ENCODE data around the gene S100A3.
"Not testable (repeated sequence)": the region's sequence is repeated elsewhere in the genome, so short reads cannot be mapped to it uniquely, and the experiment has no call there.

Gene S100A3

GRCh38 chr1:153534226-153534924, 14.7 kb downstream of the S100A3 start:
- DNase-seq = no peak

- no peak for DNase-seq
Measured at GRCh38 chr1:153533689-153534201, 15.3 kb downstream of the S100A3 start.

GRCh38 chr1:153532769-153533599, 16.1 kb downstream of the S100A3 start:
- peak; percentile 80 to 81 for DNase-seq

- no peak for DNase-seq
Measured at GRCh38 chr1:153532181-153532580, 16.9 kb downstream of the S100A3 start.

- no peak for DNase-seq
Measured at GRCh38 chr1:153531638-153532037, 17.4 kb downstream of the S100A3 start.

DNA sequence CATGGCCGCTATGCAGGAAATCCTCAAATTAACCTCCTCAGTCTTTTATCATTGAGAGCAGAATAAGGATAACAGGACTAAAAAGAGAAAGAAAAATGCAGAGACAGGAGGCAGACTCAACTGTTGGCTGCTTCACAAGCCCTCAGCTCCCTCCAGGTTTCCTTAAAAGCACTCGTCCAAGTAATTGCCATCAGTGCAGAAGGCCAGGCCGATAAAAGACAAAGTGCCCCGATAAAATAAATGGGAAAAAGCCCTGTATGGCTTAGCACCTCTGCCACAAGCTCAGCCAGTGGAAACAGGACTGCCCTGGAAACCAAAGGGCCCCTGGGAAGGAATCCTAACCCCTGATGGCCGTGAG, 21.4 kb downstream of the S100A3 start:
- DNase-seq = no peak

DNA sequence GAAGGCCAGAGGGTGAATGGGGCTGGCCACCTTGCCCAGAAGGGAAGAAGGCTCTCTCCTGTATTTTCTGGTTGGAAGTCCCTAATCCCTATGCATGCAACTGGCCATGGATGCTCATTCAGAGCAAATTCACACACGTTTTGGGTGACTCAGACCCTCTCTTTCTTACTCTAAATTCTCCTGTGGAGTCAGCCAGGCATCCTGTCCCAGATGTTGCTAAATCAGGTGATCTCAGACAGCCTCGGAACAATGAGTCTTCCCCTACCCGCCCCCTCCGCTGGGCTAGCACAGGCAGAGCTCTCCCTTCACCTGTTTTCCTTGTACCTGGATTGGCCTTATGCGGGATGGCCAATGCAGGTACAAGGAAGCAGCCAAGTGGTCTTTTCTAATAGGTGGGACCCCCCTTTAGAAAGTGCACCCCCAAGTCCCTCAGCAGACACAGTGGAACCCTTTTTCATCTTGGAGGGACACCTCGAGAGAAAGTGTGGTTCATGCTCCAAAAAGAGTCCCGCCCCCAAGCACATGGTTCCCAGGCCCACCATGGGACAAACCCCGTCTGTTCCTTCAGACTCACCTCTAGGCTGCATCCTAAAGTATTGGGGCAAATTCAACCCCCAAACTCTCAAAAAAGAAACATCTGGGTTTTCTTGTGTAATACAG, 21.9 kb downstream of the S100A3 start:
- DNase-seq = no peak

- DNase-seq = no peak
Measured at GRCh38 chr1:153526132-153526543, 22.9 kb downstream of the S100A3 start.

GRCh38 chr1:153525088-153525728, 23.9 kb downstream of the S100A3 start:
- no peak for DNase-seq

DNA sequence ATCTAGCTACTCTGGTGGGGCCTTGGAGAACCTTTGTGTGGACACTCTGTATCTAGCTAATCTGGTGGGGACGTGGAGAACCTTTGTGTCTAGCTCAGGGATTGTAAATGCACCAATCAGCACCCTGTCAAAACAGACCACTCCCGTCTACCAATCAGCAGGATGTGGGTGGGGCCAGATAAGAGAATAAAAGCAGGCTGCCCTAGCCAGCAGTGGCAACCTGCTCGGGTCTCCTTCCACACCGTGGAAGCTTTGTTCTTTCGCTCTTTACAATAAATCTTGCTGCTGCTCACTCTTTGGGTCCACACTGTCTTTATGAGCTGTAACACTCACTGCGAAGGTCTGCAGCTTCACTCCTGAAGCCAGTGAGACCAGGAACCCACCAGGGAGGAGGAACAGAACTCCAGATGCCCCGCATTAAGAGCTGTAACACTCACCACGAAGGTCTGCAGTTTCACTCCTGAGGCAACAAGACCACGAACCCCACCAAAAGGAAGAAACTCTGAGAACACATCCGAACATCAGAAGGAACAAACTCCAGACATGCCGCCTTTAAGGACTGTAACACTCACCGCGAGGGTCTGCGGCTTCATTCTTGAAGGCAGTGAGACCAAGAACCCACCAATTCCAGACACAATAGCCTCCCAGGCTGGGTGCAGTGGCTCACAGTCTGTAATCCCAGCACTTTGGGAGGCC, 26.6 kb downstream of the S100A3 start:
- not testable (repeated sequence) for DNase-seq

GRCh38 chr1:153521808-153522207, 27.2 kb downstream of the S100A3 start:
- not testable (repeated sequence) for DNase-seq

DNA sequence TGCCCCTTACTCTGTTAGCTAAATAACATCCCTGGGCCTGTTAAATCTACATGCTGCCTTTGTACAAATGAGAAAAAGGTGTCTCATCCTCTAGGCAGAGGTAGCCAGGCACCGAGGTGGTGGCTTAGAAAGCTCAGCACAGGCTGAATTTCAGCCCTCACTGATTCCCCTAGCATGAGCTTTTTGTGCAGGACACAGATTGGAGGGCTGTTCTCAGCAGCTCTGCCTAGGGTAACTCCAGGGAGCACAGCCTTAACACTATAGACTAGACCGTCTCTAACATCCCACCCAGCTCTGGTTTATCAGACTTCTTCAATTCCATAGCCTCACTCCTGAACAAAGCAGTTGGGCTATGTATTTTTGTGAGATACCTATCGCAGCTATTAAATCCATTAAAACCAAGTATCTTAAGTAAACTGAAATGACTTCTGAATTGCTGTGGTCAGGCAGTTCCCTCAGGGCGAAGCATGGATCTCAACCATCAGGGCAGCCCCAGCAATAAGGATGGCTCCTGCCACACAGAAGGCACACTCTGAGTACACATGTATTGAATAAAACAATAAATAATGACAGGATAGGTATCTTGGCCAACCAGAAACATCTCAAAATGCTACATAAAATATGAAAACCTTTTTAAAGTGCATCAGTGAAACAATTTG, 28.1 kb downstream of the S100A3 start:
- DNase-seq = no peak

- DNase-seq = not testable (repeated sequence)
Measured at GRCh38 chr1:153520137-153520691, 28.8 kb downstream of the S100A3 start.

DNA sequence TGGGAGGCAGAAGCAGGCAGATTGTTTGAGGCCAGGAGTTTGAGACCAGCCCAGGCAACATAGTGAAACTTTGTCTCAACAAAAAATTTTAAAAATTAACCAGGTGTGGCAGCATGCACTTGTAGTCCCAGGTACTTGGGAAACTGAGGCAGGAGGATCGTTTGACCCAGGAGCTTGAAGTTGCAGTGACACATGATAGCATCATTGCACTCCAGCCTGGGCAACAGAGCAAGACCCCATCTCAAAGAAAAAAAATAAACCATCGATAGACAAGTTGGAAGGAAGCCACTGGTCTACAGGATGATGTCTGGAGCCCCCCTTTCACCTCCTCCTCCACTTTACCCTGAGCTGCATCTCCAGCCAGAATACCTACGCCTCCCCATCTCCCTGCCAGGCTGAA, 29.8 kb downstream of the S100A3 start:
- no peak for DNase-seq

- no peak for DNase-seq
Measured at GRCh38 chr1:153515504-153516394, 33.3 kb downstream of the S100A3 start.

GRCh38 chr1:153513666-153514065, 35.4 kb downstream of the S100A3 start:
- DNase-seq = no peak

DNA sequence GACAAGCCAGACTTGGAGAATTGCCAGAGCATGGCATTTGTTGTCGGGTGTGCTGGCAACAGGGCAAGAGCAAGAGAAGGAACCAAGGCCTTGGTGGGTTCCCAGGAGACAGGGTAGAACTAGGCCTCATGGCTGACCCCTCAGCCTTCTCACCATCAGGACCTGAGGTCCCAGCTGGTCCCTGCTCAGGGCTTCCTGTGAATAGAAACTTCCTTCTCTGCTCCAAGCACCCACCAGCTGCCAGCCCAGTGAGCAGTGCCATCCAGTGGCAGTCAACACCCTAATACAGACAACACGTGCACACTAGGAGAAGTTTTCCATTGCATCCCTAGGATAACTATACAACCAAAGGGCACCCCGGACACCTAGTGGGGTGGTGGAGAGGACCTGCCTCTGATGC, 36.0 kb downstream of the S100A3 start:
- DNase-seq = no peak

- DNase-seq = peak; percentile 83
Measured at GRCh38 chr1:153510984-153511410, 38.1 kb downstream of the S100A3 start.

DNA sequence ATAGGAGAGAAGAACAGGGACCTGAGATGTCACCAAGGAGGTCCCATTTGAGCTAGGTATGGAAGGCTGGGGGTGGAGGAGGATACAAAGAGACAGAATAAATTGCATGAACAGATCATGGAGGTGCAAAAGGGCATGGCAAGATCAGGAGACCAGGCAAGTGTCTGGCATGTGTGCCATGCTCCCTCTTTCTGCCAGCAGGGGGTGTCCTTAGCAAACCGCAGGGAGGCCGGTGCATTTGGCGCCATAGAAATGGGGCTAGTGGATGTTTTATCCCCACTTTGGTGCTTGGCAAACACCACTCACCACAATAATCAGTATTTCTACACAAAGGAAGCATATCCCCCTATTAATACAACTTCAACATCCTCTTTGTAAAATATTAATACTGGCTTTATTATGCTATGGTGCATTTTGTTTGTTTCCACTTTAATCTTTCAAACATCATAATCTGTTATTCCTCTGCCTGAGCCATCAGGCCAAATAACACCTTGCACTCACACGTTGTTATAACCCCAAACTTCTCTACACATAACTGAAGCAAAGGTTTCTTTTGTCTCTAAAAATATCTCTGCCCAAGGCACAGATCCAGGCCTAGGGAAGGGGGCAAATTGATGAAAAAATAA, 39.2 kb downstream of the S100A3 start:
- DNase-seq = peak; percentile 71 to 72

- no peak for DNase-seq
Measured at GRCh38 chr1:153509036-153509435, 40.0 kb downstream of the S100A3 start.
